ENCODE data around the gene NFIA. TPM values are rescaled to one million over a fixed set of nuclear protein-coding genes. Genes with fewer than 3 reads are reported as not detected.

Gene NFIA
- total and polyA plus RNA-seq, 9 of the 15 experiments (the other 6 are each of a cell fraction or from before 2014, with no cell fraction given) = 5.3 to 24.9 (median 9.8) TPM

DNA sequence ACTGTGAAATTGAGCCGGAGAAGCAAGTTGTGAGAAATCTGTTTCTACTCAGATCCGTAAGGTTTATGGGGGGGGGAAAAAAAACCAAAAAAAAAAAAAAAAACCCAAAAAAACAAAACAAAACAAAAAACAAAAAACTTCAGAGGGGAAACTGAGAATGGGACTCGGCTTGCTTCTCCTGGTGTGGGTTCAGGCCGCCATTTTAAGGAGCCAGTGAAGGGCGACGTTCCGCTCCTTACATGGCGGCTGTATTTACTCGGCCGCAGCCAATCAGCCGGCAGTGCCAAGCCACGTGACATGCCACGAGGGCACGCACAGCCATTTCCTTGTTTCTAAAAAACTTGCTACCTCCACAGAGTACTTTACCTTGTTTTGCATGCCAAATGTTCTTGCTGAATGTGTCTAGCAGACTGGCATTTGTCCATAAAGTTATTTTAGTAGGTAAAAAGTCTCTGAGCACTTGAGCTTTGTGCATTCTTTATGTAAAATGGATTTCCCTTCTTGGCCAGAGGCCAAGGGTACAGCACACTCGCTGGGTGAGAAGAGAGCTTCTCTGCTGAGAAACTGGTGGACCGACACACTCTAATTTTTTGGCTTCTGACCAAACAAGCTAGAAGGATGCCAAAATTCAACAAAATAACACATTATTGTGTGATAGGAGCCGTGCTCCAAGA lies 101.8 kb downstream of the NFIA start (continued):
- TF ChIP-seq UBTF (IDR thresholded peaks at IDR 0.05; ENCODE audit: borderline replicate concordance in 1 of 2, low read depth in 2 of 2, low read length in 2 of 2) = no peak
- peak; percentile 44; the same call in 1 of the 2 replicates for TF ChIP-seq SUPT5H (IDR thresholded peaks at IDR 0.05)
- peak; percentile 98 for TF ChIP-seq KAT8 (IDR thresholded peaks at IDR 0.05; ENCODE audit: low read depth)
- no peak for TF ChIP-seq RBM34 (IDR thresholded peaks at IDR 0.05; ENCODE audit: borderline replicate concordance, insufficient read depth, low read length)
- TF ChIP-seq ATF2 (CRISPR knock-in tag; IDR thresholded peaks at IDR 0.05) = no peak
- TF ChIP-seq, protein P1, sequence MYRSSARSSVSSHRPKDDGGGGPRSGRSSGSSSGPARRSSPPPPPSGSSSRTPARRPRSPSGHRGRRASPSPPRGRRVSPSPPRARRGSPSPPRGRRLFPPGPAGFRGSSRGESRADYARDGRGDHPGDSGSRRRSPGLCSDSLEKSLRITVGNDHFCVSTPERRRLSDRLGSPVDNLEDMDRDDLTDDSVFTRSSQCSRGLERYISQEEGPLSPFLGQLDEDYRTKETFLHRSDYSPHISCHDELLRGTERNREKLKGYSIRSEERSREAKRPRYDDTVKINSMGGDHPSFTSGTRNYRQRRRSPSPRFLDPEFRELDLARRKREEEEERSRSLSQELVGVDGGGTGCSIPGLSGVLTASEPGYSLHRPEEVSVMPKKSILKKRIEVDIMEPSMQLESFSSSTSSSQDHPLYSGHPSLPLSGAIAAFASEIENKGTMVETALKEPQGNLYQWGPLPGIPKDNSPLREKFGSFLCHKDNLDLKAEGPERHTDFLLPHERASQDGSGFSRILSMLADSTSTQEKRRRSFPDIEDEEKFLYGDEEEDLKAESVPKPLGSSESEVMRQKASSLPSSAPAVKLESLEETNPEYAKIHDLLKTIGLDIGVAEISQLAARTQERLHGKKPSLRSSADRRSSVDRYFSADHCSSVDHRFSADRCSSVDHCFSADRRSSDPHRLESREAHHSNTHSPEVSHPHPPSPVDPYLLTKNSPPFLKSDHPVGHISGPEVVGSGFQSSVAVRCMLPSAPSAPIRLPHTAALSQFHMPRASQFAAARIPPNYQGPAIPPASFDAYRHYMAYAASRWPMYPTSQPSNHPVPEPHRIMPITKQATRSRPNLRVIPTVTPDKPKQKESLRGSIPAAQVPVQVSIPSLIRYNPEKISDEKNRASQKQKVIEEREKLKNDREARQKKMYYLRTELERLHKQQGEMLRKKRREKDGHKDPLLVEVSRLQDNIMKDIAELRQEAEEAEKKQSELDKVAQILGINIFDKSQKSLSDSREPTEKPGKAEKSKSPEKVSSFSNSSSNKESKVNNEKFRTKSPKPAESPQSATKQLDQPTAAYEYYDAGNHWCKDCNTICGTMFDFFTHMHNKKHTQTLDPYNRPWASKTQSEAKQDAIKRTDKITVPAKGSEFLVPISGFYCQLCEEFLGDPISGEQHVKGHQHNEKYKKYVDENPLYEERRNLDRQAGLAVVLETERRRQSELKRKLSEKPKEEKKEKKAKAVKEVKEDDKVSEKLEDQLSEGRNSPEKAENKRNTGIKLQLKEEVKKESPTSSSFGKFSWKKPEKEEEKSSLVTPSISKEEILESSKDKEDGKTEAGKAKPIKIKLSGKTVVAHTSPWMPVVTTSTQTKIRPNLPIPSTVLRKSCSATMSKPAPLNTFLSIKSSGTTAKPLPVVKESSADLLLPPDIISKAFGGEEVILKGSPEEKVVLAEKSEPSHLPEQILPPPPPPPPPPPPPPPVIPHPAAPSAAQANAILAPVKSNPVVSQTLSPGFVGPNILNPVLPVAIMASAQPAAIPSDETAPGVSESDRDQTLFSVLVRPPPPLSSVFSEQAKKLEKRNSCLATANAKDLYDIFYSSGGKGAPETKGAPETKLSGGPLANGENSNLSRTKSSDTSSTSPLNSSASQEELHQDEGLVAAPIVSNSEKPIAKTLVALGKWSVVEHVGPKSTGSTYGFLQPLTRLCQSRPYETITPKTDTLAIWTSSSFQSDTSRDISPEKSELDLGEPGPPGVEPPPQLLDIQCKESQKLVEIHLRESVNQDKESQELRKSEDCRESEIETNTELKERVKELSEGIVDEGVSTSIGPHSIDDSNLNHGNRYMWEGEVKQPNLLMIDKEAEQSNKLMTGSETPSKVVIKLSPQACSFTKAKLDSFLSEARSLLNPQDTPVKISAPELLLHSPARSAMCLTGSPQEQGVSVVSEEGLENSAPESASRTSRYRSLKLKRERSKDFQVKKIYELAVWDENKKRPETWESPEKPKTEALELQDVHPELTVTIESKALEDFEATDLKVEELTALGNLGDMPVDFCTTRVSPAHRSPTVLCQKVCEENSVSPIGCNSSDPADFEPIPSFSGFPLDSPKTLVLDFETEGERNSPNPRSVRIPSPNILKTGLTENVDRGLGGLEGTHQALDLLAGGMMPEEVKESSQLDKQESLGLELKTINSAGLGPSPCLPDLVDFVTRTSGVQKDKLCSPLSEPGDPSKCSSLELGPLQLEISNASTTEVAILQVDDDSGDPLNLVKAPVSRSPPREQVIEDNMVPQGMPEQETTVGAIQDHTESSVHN (IDR thresholded peaks at IDR 0.05; ENCODE audit: borderline replicate concordance in 1 of 2, low read depth in 1 of 2) = 0 out of 4 replicates have a peak, but pooled peaks of 1 of the 2 experiments have one; percentile 34
- peak; percentile 81 to 87 for TF ChIP-seq MNT (conservative IDR thresholded peaks at IDR 0.05)
- TF ChIP-seq HCFC1 (IDR thresholded peaks at IDR 0.05; ENCODE audit: low read depth, low read length) = peak; percentile 38; the same call in 1 of the 2 replicates
- TF ChIP-seq, protein P2, sequence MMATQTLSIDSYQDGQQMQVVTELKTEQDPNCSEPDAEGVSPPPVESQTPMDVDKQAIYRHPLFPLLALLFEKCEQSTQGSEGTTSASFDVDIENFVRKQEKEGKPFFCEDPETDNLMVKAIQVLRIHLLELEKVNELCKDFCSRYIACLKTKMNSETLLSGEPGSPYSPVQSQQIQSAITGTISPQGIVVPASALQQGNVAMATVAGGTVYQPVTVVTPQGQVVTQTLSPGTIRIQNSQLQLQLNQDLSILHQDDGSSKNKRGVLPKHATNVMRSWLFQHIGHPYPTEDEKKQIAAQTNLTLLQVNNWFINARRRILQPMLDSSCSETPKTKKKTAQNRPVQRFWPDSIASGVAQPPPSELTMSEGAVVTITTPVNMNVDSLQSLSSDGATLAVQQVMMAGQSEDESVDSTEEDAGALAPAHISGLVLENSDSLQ (IDR thresholded peaks at IDR 0.05) = peak; percentile 58
- TF ChIP-seq, protein P3, sequence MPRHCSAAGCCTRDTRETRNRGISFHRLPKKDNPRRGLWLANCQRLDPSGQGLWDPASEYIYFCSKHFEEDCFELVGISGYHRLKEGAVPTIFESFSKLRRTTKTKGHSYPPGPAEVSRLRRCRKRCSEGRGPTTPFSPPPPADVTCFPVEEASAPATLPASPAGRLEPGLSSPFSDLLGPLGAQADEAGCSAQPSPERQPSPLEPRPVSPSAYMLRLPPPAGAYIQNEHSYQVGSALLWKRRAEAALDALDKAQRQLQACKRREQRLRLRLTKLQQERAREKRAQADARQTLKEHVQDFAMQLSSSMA (CRISPR knock-in tag; IDR thresholded peaks at IDR 0.05) = no peak
